CMK (cell line): ENCODE measurements around the gene SPAG7.
"Not testable (repeated sequence)": the region's sequence is repeated elsewhere in the genome, so short reads cannot be mapped to it uniquely, and the experiment has no call there.

Experiments used
- DNase-seq: peaks from one replicate; pipeline ENCODE4 v3.0.0-alpha.2; 2010; ENCODE audit warnings: low read depth

Gene SPAG7

DNA sequence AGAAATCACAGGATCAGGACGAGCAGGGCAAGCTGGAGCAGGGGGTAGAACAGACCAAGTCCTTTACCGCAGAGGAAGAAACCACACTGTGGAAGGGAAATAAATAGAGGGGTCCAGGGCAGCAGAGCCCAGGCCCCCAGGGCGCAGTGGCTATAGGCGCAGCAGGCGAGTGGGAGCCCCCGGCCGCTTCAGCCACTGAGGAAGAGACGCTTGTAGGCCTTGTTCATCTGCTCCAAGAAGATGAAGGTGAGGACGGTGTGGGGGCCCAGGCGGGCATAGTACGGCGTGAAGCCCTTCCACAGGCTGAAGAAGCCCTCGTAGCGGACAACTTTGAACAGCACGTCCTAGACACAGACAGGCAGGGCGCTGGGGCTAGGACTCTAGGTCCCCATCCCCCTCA is 30.1 kb downstream of the SPAG7 start:
- DNase-seq = no peak

- no peak for DNase-seq
These were observed 31.2 kb downstream of the SPAG7 start for GRCh38 chr17:4936436-4936835.

- no peak for DNase-seq
These were observed 32.0 kb downstream of the SPAG7 start for GRCh38 chr17:4935650-4936049.

- no peak for DNase-seq
These were observed 33.2 kb downstream of the SPAG7 start for GRCh38 chr17:4934173-4934979.

- DNase-seq = no peak
These were observed 34.0 kb downstream of the SPAG7 start for GRCh38 chr17:4933646-4934045.

DNA sequence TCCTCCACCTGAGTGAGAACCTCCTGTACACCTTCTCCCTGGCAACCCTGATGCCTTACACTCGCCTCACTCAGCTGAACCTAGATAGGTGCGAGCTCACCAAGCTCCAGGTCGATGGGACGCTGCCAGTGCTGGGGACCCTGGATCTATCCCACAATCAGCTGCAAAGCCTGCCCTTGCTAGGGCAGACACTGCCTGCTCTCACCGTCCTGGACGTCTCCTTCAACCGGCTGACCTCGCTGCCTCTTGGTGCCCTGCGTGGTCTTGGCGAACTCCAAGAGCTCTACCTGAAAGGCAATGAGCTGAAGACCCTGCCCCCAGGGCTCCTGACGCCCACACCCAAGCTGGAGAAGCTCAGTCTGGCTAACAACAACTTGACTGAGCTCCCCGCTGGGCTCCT is 34.9 kb downstream of the SPAG7 start:
- DNase-seq = no peak

- DNase-seq = peak; percentile 76
These were observed 35.7 kb downstream of the SPAG7 start, which contains the start of gene GP1BA for GRCh38 chr17:4931963-4932362. TSS of gene GP1BA (plus strand) at chr17:4932277. CDS start at chr17:4932605, 328 bp downstream.

GRCh38 chr17:4928881-4929280 is 38.7 kb downstream of the SPAG7 start:
- DNase-seq = no peak

GRCh38 chr17:4926577-4927335 is 40.9 kb downstream of the SPAG7 start:
- not testable (repeated sequence) for DNase-seq

DNA sequence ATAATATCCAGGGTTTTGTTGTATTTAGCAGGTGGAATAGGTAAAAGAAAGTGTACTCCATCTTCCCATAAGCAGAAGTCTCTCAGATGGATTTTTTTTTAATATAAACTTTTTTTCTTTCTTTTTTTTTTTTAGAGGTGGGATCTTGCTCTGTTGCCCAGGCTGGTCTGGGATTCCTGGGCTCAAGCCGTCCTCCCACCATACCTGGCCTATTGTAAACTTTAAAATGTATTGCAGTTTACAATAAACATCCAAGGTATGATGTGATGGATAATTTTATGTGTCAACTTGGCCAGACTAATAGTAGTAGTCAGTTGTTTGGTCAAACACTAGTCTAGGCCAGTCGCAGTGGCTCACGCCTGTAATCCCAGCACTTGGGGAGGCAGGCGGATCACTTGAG is 46.3 kb downstream of the SPAG7 start:
- DNase-seq = no peak

DNA sequence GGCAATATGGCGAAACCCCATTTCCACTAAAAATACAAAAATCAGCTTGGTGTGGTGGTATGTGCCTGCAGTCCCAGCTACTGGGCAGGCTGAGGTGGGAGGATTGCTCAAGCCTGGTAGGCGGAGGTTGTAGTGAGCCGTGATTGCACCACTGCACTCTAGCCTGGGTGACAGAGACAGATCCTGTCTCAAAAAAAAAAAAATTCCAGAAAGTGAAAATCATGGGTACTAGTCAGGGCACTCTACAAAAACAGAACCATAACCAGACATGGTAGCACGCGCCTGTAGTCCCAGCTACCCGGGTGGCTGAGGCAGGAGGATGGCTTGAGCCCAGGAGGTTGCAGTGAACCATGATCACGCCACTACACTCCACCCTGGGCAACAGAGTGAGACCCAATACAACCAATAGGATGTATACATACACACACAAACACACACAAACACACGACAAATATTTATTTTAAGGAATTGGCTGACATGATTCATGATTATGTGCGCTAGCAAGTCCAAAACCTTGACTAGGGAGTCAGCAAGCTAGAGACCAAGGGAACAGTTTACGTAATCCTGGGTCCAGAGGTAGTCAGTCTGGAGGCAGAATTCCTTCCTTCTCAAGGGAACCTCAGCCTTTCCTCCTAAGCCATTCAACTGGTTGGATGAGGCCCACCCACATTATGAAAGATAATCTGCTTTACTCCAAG is 47.1 kb downstream of the SPAG7 start:
- DNase-seq = no peak

DNA sequence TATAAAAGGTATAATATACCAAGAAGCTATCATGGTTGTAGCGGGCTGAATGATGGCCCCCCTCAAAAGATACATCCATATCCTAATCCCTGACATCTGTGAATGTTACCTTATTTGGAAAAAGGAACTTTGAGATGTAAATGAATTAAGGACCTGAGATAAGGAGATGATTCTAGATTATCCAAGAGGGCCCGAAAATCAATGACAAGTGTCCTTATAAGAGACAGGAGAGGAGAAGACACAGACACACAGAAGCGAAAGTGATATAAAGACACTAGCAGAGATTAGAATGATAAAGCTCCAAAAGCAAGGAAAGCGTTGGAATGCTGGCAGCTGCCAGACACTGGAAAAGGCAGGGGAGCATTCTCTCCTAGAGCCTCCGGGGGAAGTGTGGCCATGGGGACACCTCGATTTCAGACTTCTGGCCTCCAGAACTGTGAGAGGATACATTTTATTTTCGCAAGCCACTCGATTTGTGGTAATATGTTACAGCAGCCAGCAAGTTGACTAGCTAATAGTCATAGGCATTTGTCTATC is 48.0 kb downstream of the SPAG7 start:
- DNase-seq = no peak

DNA sequence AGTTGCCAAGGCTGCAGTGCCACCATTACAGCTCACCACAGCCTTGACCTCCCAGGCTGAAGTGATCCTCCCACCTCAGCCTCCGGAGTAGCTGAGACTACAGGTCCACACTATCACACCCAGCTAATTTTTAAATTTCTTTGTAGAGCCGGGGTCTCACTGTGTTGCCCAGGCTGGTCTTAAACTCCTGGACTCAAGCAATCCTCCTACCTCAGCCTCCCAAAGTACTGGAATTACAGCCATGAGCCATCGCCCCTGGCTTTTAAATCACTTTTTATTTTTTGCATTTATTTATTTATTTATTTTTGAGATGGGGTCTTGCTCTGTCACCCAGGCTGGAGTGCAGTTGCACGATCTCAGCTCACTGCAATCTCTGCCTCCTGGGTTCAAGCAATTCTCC is 53.1 kb downstream of the SPAG7 start:
- not testable (repeated sequence) for DNase-seq

- DNase-seq = no peak
These were observed 53.6 kb downstream of the SPAG7 start for GRCh38 chr17:4913994-4914393.
